IMR-90 (cell line): ENCODE data around the gene COL27A1. TPM values are rescaled to one million over a fixed set of nuclear protein-coding genes. Genes with fewer than 3 reads are reported as not detected.
A peak's percentile ranks its signal among the peaks of the same experiment; 100 is the strongest.

Source experiments
- ATAC-seq: fragments of 200-7000 bp; cut with Tn5 transposase; 2 replicates; pipeline ENCODE4 v1.9.1; 2020; ENCODE audit warnings: low read depth, mild to moderate bottlenecking, moderate library complexity
- BruUV-seq: library from RNA; stranded (reverse); fragments of 400-500 nt; replicated peaks from 2 replicates; lab custom pipeline; 2021; lab: Mats Ljungman, UMichigan
- CTCF ChIA-PET: fragments of 300-600 bp; formaldehyde crosslinking; extraction: SDS; loops from one replicate; lab custom pipeline; 2021; ENCODE audit warnings: antibody characterized with exemption; lab: Yijun Ruan, JAX
- POLR2A ChIA-PET: fragments of 300-600 bp; sonication (Branson Sonifier 250); formaldehyde crosslinking; loops from one replicate; lab custom pipeline; 2022; ENCODE audit warnings: antibody characterized with exemption; ENCODE audit not compliant: unreplicated experiment; lab: Charles Lee
- DNase-seq: peaks from one replicate; pipeline ENCODE4 v3.0.0; 2013
- H2AFZ ChIP-seq: replicated peaks from 2 replicates; pipeline ENCODE3; 2013; ENCODE audit warnings: low read length, mild to moderate bottlenecking; ENCODE audit not compliant: poor library complexity
- H2AK5ac ChIP-seq: 2 replicates; pipeline ENCODE4 v1.6.1; 2013; ENCODE audit warnings: low read depth, low read length, inconsistent platforms
- H2AK9ac ChIP-seq: replicated peaks from 2 replicates; pipeline ENCODE3; 2013; ENCODE audit warnings: mild to moderate bottlenecking, low read depth, low read length, moderate library complexity; ENCODE audit not compliant: poor library complexity
- H2BK120ac ChIP-seq: 2 replicates; pipeline ENCODE4 v1.6.1; 2013; ENCODE audit warnings: low read depth, low read length, inconsistent platforms
- H2BK15ac ChIP-seq: 3 replicates; pipeline ENCODE4 v1.6.1; 2013; ENCODE audit warnings: low read depth, low read length, inconsistent platforms
- H2BK20ac ChIP-seq: 2 replicates; pipeline ENCODE4 v1.6.1; 2013; ENCODE audit warnings: low read depth, mild to moderate bottlenecking, inconsistent platforms, low read length, moderate library complexity
- H2BK5ac ChIP-seq: 2 replicates; pipeline ENCODE4 v1.6.1; 2013; ENCODE audit warnings: mild to moderate bottlenecking, low read depth, low read length, inconsistent platforms; ENCODE audit not compliant: poor library complexity, severe bottlenecking
- H3K14ac ChIP-seq: replicated peaks from 2 replicates; pipeline ENCODE4 v1.6.1; 2013; ENCODE audit warnings: low read depth, low read length, inconsistent platforms
- H3K18ac ChIP-seq: 2 replicates; pipeline ENCODE4 v1.6.1; 2013; ENCODE audit warnings: low read depth, low read length, control low read depth
- H3K23ac ChIP-seq: 2 replicates; pipeline ENCODE4 v1.6.1; 2013; ENCODE audit warnings: low read depth, low read length, inconsistent platforms
- H3K27ac ChIP-seq: 2 replicates; pipeline ENCODE4 v1.5.1; 2013; ENCODE audit warnings: mild to moderate bottlenecking, control low read depth, low read length; ENCODE audit not compliant: insufficient read depth
- H3K27me3 ChIP-seq: 2 replicates; pipeline ENCODE4 v1.6.1; 2013; ENCODE audit warnings: low read length; ENCODE audit not compliant: control insufficient read depth, insufficient read depth
- H3K36me3 ChIP-seq: 2 replicates; pipeline ENCODE4 v1.6.1; 2013; ENCODE audit warnings: low read length, mixed read lengths; ENCODE audit not compliant: control insufficient read depth, insufficient read depth
- H3K4ac ChIP-seq: 2 replicates; pipeline ENCODE4 v1.6.1; 2013; ENCODE audit warnings: low read depth, low read length, inconsistent platforms
- H3K4me1 ChIP-seq: 2 replicates; pipeline ENCODE4 v1.6.1; 2013; ENCODE audit warnings: low read length, mixed read lengths; ENCODE audit not compliant: control insufficient read depth, insufficient read depth
- H3K4me2 ChIP-seq: 2 replicates; pipeline ENCODE4 v1.6.1; 2013; ENCODE audit warnings: low read depth, mild to moderate bottlenecking, control low read depth, low read length, moderate library complexity
- H3K4me3 ChIP-seq: 2 replicates; pipeline ENCODE4 v1.5.1; 2013; ENCODE audit warnings: low read depth, mild to moderate bottlenecking, control low read depth, low read length, moderate library complexity; ENCODE audit not compliant: insufficient read depth
- H3K56ac ChIP-seq: 2 replicates; pipeline ENCODE4 v1.6.1; 2013; ENCODE audit warnings: low read length, inconsistent platforms; ENCODE audit not compliant: insufficient read depth; ENCODE audit errors: extremely low read depth
- H3K79me1 ChIP-seq, 2 experiments: 2 replicates each; pipeline ENCODE4 v1.6.1; 2013; ENCODE audit warnings: low read length in 2 of 2, inconsistent platforms in 1 of 2, low read depth in 1 of 2
- H3K9ac ChIP-seq: 2 replicates; pipeline ENCODE4 v1.6.1; 2013; ENCODE audit warnings: low read depth, low read length, control low read depth
- H3K9me1 ChIP-seq: 2 replicates; pipeline ENCODE4 v1.6.1; 2013; ENCODE audit warnings: low read length, inconsistent platforms; ENCODE audit not compliant: insufficient read depth
- H3K9me3 ChIP-seq: 2 replicates; pipeline ENCODE4 v1.6.1; 2013; ENCODE audit warnings: low read length; ENCODE audit not compliant: control insufficient read depth, insufficient read depth
- H4K20me1 ChIP-seq: 2 replicates; pipeline ENCODE4 v1.6.1; 2013; ENCODE audit warnings: low read length, inconsistent platforms; ENCODE audit not compliant: insufficient read depth
- H4K5ac ChIP-seq: 2 replicates; pipeline ENCODE4 v1.6.1; 2013; ENCODE audit warnings: mild to moderate bottlenecking, low read depth, low read length, control low read depth
- H4K8ac ChIP-seq, 2 experiments: 2 replicates each; pipeline ENCODE4 v1.6.1; 2013; ENCODE audit warnings: low read depth in 2 of 2, low read length in 2 of 2, control low read depth in 1 of 2, inconsistent platforms in 1 of 2
- H4K91ac ChIP-seq: 2 replicates; pipeline ENCODE4 v1.6.1; 2013; ENCODE audit warnings: low read depth, low read length, inconsistent platforms; ENCODE audit not compliant: insufficient read depth
- CEBPB ChIP-seq: IDR thresholded peaks from 2 replicates; pipeline ENCODE4 v1.6.1; 2012; ENCODE audit warnings: low read depth, low read length, improper control_type of control experiment
- MXI1 ChIP-seq: IDR thresholded peaks from 2 replicates; pipeline ENCODE4 v1.6.1; 2012; ENCODE audit warnings: low read depth, mild to moderate bottlenecking, low read length, moderate library complexity, borderline replicate concordance
- WGBS, 2 experiments: methylation state at CpG; one replicate each; pipeline versions ENCODE4 v1.1.5 to v1.1.7; 2013; ENCODE audit warnings: missing lambda C conversion rate in 2 of 2; ENCODE audit not compliant: insufficient read length in 1 of 2; ENCODE audit errors: extremely low coverage in 2 of 2; 5-methylcytosine and 5-hydroxymethylcytosine counted together
- dilution Hi-C: fragments of 300-500 bp; cut with HindIII; formaldehyde crosslinking; loops from one replicate; pipeline ENCODE4 v1.14.3; 2018; ENCODE audit warnings: low sequenced_read_pairs; ENCODE audit not compliant: unreplicated experiment
- in situ Hi-C: fragments of 300-500 bp; cut with MboI; formaldehyde crosslinking; loops from 3 replicates; pipeline ENCODE4 v1.14.3; 2019; ENCODE audit warnings: low sequenced_read_pairs, inconsistent platforms, mixed read lengths
- intact Hi-C: fragments of 100-400 bp; cut with micrococcal nuclease; formaldehyde crosslinking; loops from 2 replicates; pipeline ENCODE4 v1.10.0; 2022
- polyA plus RNA-seq, 3 experiments: library from polyadenylated mRNA; depleted of rRNA; stranded (reverse); fragments of >200 nt; gene quantifications; 2 replicates each; pipeline ENCODE4 v1.2.3, GENCODE V29; 2012; ENCODE audit warnings: low replicate concordance in 1 of 3
- total RNA-seq: library from RNA; depleted of rRNA; stranded (reverse); fragments of >200 nt; gene quantifications from 2 replicates; pipeline ENCODE4 v1.2.3, GENCODE V29; 2012
- TF ChIP-seq, protein P1 (sequence below): fragments of 150-350 bp; IDR thresholded peaks from 2 replicates; pipeline ENCODE4 v1.6.1; 2016; ENCODE audit warnings: low read depth, mild to moderate bottlenecking, low read length, moderate library complexity, borderline replicate concordance

COL27A1 gene
- total and polyA plus RNA-seq, 2 of the 4 experiments (the other 2 are of a cell fraction) = 3.2 to 18.3 TPM

DNA sequence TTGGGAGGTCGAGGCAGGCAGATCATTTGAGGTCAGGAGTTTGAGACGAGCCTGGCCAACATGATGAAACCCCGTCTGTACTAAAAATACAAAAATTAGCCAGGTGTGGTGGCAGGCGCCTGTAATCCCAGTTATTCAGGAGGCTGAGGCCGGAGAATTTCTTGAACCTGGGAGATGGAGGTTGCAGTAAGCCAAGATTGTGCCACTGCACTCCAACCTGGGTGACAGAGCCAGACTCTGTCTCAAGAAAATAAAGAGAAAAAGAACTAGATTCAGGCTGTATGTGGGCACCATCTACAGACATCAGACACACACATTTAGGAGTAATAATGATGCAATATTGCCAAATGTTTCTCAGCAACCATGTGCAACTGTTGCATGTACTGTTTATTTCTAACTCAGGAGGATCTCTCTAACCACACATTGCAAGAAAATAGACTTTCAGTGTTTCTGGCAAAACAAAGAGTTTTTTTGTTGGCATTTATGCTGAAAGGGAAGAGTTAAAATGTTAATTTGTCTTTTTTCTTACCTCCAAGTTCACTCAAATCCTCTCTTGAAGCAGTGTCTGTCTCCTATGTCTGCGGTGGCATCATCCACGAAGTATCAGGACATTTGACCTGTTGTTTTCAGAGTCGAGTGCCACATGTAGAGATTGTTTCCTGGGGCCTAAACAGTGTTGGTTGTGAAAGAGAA is 162.5 kb downstream of the COL27A1 start:
- dilution Hi-C loops = no loop called here
- CTCF ChIA-PET = no interaction called here
- DNase-seq = peak; percentile 85

More for the DNA sequence above, 162.5 kb downstream of the COL27A1 start:
- Histone ChIP-seq H2AK5ac (peak overlapping the region; percentile 67; the same call in 1 of the 2 replicates), H3K36me3 (no peaks in the 10 kb centered on the region), H3K14ac (peak overlapping the region; percentile 99), H2BK20ac (peak overlapping the region; percentile 99), H2BK5ac (peak overlapping the region; percentile 35), H3K4me1 (peaks cover 6% of the 10 kb centered on the region), H3K56ac (peak overlapping the region; percentile 82; the same call in 1 of the 2 replicates), H4K91ac (peak overlapping the region; percentile 97), H3K79me1 (no peaks in the 10 kb centered on the region), H4K5ac (peak overlapping the region; percentile 88; the same call in 1 of the 2 replicates), H2AFZ (no peak overlapping the region), H2BK120ac (peak overlapping the region; percentile 99), H3K4ac (peak overlapping the region; percentile 99), H3K18ac (peak overlapping the region; percentile 90), H3K23ac (peak overlapping the region; percentile 70), H3K9ac (peak overlapping the region; percentile 85), H4K8ac (peak overlapping the region; percentile 75 to 93), H2AK9ac (peak overlapping the region; percentile 47), H3K4me3 (no peak overlapping the region), H3K27me3 (no peaks in the 10 kb centered on the region), H3K9me3 (no peaks in the 10 kb centered on the region), H3K9me1 (peaks cover 14% of the 10 kb centered on the region; the same call in 1 of the 2 replicates), H3K4me2 (no peak overlapping the region; the same call in 1 of the 2 replicates), H3K27ac (peak overlapping the region; percentile 98; the same call in 1 of the 2 replicates), H4K20me1 (no peaks in the 10 kb centered on the region), H2BK15ac (peak overlapping the region; percentile 69; the same call in 1 of the 3 replicates)
- TF ChIP-seq CEBPB (peak; percentile 98), MXI1 (peak; percentile 80; the same call in 1 of the 2 replicates)
- TF ChIP-seq, protein P1, sequence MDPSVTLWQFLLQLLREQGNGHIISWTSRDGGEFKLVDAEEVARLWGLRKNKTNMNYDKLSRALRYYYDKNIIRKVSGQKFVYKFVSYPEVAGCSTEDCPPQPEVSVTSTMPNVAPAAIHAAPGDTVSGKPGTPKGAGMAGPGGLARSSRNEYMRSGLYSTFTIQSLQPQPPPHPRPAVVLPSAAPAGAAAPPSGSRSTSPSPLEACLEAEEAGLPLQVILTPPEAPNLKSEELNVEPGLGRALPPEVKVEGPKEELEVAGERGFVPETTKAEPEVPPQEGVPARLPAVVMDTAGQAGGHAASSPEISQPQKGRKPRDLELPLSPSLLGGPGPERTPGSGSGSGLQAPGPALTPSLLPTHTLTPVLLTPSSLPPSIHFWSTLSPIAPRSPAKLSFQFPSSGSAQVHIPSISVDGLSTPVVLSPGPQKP = no peak
- POLR2A ChIA-PET = no interaction called here
- intact Hi-C loops = no loop called here
- peak; percentile 39 for ATAC-seq
- no TSS peak for BruUV-seq
- in situ Hi-C loops = no loop called here
- WGBS, 2 experiments = 82% methylated on average over 4 of the region's 8 CpGs; no CpG with 5 or more reads in 1 of the 2 experiments
